ENCODE measurements around the gene GNAI2. TPM values are rescaled to one million over a fixed set of nuclear protein-coding genes. Genes with fewer than 3 reads are reported as not detected.

GNAI2 gene
- total RNA-seq, 1 donor from 2014 or later: 372 TPM

- no peak overlapping the region for H3K4me3 ChIP-seq
- no peaks in the 10 kb centered on the region for H3K27me3 ChIP-seq (ENCODE audit: low read depth)
- intact Hi-C loops (cut with DNase I): no loop called here
- no peak for TF ChIP-seq CTCF (IDR thresholded peaks at IDR 0.05)
- H3K27ac ChIP-seq: peak overlapping the region; percentile 96
- no peak for DNase-seq
- H3K9me3 ChIP-seq: no peaks in the 10 kb centered on the region
- H3K36me3 ChIP-seq: peaks cover 63% of the 10 kb centered on the region
- no peak for ATAC-seq
- peaks cover 70% of the 10 kb centered on the region for H3K4me1 ChIP-seq
Measured at GRCh38 chr3:50258029-50258680, 22.2 kb downstream of the GNAI2 start.

- TF ChIP-seq CTCF (IDR thresholded peaks at IDR 0.05): no peak
- intact Hi-C loops (cut with DNase I): no loop called here
- peak overlapping the region; percentile 96 for H3K27ac ChIP-seq
- peaks cover 55% of the 10 kb centered on the region for H3K36me3 ChIP-seq
- H3K9me3 ChIP-seq: no peaks in the 10 kb centered on the region
- DNase-seq (no peak), ATAC-seq (no peak)
- peaks cover 72% of the 10 kb centered on the region for H3K4me1 ChIP-seq
- H3K4me3 ChIP-seq: no peak overlapping the region
- H3K27me3 ChIP-seq (ENCODE audit: low read depth): no peaks in the 10 kb centered on the region
Measured at GRCh38 chr3:50258979-50259378, 23.0 kb downstream of the GNAI2 start.

GRCh38 chr3:50259432-50260026 lies 23.5 kb downstream of the GNAI2 start:
- peak in 1 of 2 donors; percentile 0 for ATAC-seq
- H3K27ac ChIP-seq: peak overlapping the region; percentile 96
- peak overlapping the region; percentile 56 for H3K4me3 ChIP-seq
- no peak for TF ChIP-seq CTCF (IDR thresholded peaks at IDR 0.05)
- intact Hi-C loops (cut with DNase I): no loop called here
- peaks cover 49% of the 10 kb centered on the region for H3K36me3 ChIP-seq
- no peaks in the 10 kb centered on the region for H3K9me3 ChIP-seq
- H3K27me3 ChIP-seq (ENCODE audit: low read depth): no peaks in the 10 kb centered on the region
- H3K4me1 ChIP-seq: peaks cover 72% of the 10 kb centered on the region
- no peak for DNase-seq

GRCh38 chr3:50260027-50260941 lies 24.3 kb downstream of the GNAI2 start:
- H3K27ac ChIP-seq: peak overlapping the region; percentile 96
- ATAC-seq: peak; percentile 89 to 91

More at GRCh38 chr3:50260027-50260941, 24.3 kb downstream of the GNAI2 start:
- peak; percentile 98 for TF ChIP-seq CTCF (IDR thresholded peaks at IDR 0.05)
- H3K36me3 ChIP-seq: peaks cover 42% of the 10 kb centered on the region
- H3K9me3 ChIP-seq: no peaks in the 10 kb centered on the region
- peak; percentile 96 for DNase-seq
- intact Hi-C loops (cut with DNase I): no loop called here
- H3K4me3 ChIP-seq: peak overlapping the region; percentile 56
- no peaks in the 10 kb centered on the region for H3K27me3 ChIP-seq (ENCODE audit: low read depth)
- peaks cover 72% of the 10 kb centered on the region for H3K4me1 ChIP-seq

Data from lower lobe of right lung (tissue), 2 donors.